HFF-Myc (cell line): ENCODE data around the gene NBL1.

Experiments used
- DNase-seq: peaks from one replicate; pipeline ENCODE4 v3.0.0-alpha.2; 2011; ENCODE audit warnings: low read depth; ENCODE audit errors: extremely low read depth
- H3K4me3 ChIP-seq: replicated peaks from 2 replicates; pipeline ENCODE4 v1.5.1; 2011; ENCODE audit warnings: low read depth, mild to moderate bottlenecking, control low read depth, low read length
- CTCF ChIP-seq: IDR thresholded peaks from 2 replicates; pipeline ENCODE4 v1.5.1; 2012; ENCODE audit warnings: mild to moderate bottlenecking, low read depth, low read length, control low read depth; ENCODE audit errors: missing control alignments

NBL1 gene

GRCh38 chr1:19668888-19669287 lies 24.8 kb downstream of the NBL1 start:
- no peak overlapping the region for H3K4me3 ChIP-seq
- no peak for TF ChIP-seq CTCF
- DNase-seq = no peak

GRCh38 chr1:19670787-19671186 lies 26.7 kb downstream of the NBL1 start:
- no peak for DNase-seq
- H3K4me3 ChIP-seq = no peak overlapping the region
- TF ChIP-seq CTCF = no peak

- no peak overlapping the region for H3K4me3 ChIP-seq
- TF ChIP-seq CTCF = no peak
- no peak for DNase-seq
Measured at GRCh38 chr1:19672237-19672636, 28.1 kb downstream of the NBL1 start.

GRCh38 chr1:19675797-19676196 lies 31.7 kb downstream of the NBL1 start:
- no peak overlapping the region for H3K4me3 ChIP-seq
- no peak for DNase-seq
- TF ChIP-seq CTCF = no peak

- no peak overlapping the region for H3K4me3 ChIP-seq
Measured at GRCh38 chr1:19676438-19676922, 32.4 kb downstream of the NBL1 start.

GRCh38 chr1:19678493-19678892 lies 34.4 kb downstream of the NBL1 start:
- no peak overlapping the region for H3K4me3 ChIP-seq
- DNase-seq = no peak
- no peak for TF ChIP-seq CTCF

More at GRCh38 chr1:19676438-19676922, 32.4 kb downstream of the NBL1 start:
- no peak for DNase-seq
- no peak for TF ChIP-seq CTCF

GRCh38 chr1:19678931-19679453 lies 34.9 kb downstream of the NBL1 start:
- H3K4me3 ChIP-seq = no peak overlapping the region
- no peak for DNase-seq
- no peak for TF ChIP-seq CTCF
